KOPT-K1 (cell line): ENCODE results near the gene PRAME.
"Not testable (repeated sequence)": the region's sequence is repeated elsewhere in the genome, so short reads cannot be mapped to it uniquely, and the experiment has no call there.

Source experiments
- H3K27ac ChIP-seq: fragments of 200-600 bp; sonication (generic); 2 replicates; pipeline ENCODE4 v1.5.1; 2016; ENCODE audit warnings: antibody characterized with exemption, mild to moderate bottlenecking, low read depth, low read length; ENCODE audit not compliant: poor library complexity, severe bottlenecking
- H3K36me3 ChIP-seq: fragments of 200-600 bp; sonication (generic); 2 replicates; pipeline ENCODE4 v1.5.1; 2017; ENCODE audit warnings: antibody characterized with exemption, mild to moderate bottlenecking, low read length, moderate library complexity; ENCODE audit not compliant: insufficient read depth
- H3K9me3 ChIP-seq: fragments of 200-600 bp; sonication (generic); 2 replicates; pipeline ENCODE4 v1.5.1; 2017; ENCODE audit warnings: antibody characterized with exemption, low read length, mild to moderate bottlenecking; ENCODE audit not compliant: insufficient read depth, poor library complexity, severe bottlenecking

The PRAME gene

GRCh38 chr22:22590136-22590891 lies 31.2 kb upstream of the PRAME start:
- Histone ChIP-seq H3K27ac (no peak overlapping the region), H3K9me3 (no peaks in the 10 kb centered on the region), H3K36me3 (no peaks in the 10 kb centered on the region)

GRCh38 chr22:22588485-22589164 lies 29.6 kb upstream of the PRAME start:
- Histone ChIP-seq H3K27ac (no peak overlapping the region), H3K36me3 (no peaks in the 10 kb centered on the region), H3K9me3 (no peaks in the 10 kb centered on the region)

- no peak overlapping the region for H3K27ac ChIP-seq
- H3K36me3 ChIP-seq = no peaks in the 10 kb centered on the region
- H3K9me3 ChIP-seq = no peaks in the 10 kb centered on the region
Observed at GRCh38 chr22:22587577-22588188, 28.6 kb upstream of the PRAME start.

- H3K9me3 ChIP-seq = no peaks in the 10 kb centered on the region
- H3K27ac ChIP-seq = no peak overlapping the region
- no peaks in the 10 kb centered on the region for H3K36me3 ChIP-seq
Observed at GRCh38 chr22:22584722-22585121, 25.7 kb upstream of the PRAME start.

GRCh38 chr22:22583030-22583429 lies 24.0 kb upstream of the PRAME start:
- no peaks in the 10 kb centered on the region for H3K9me3 ChIP-seq
- H3K27ac ChIP-seq = no peak overlapping the region

GRCh38 chr22:22581524-22581923 lies 22.5 kb upstream of the PRAME start:
- H3K36me3 ChIP-seq, H3K27ac ChIP-seq, H3K9me3 ChIP-seq: not testable (repeated sequence)

More at GRCh38 chr22:22583030-22583429, 24.0 kb upstream of the PRAME start:
- no peaks in the 10 kb centered on the region for H3K36me3 ChIP-seq

GRCh38 chr22:22579869-22580604 lies 21.0 kb upstream of the PRAME start:
- H3K9me3 ChIP-seq = no peaks in the 10 kb centered on the region
- no peaks in the 10 kb centered on the region for H3K36me3 ChIP-seq
- H3K27ac ChIP-seq = no peak overlapping the region

- no peaks in the 10 kb centered on the region for H3K9me3 ChIP-seq
- no peaks in the 10 kb centered on the region for H3K36me3 ChIP-seq
- H3K27ac ChIP-seq = no peak overlapping the region
Observed at GRCh38 chr22:22578702-22579424, 19.8 kb upstream of the PRAME start.

- Histone ChIP-seq H3K36me3 (no peaks in the 10 kb centered on the region), H3K9me3 (no peaks in the 10 kb centered on the region), H3K27ac (no peak overlapping the region)
Observed at GRCh38 chr22:22576989-22577427, 17.9 kb upstream of the PRAME start.

- Histone ChIP-seq H3K9me3 (no peaks in the 10 kb centered on the region), H3K27ac (no peak overlapping the region), H3K36me3 (no peaks in the 10 kb centered on the region)
Observed at GRCh38 chr22:22576244-22576988, 17.4 kb upstream of the PRAME start.

- no peaks in the 10 kb centered on the region for H3K36me3 ChIP-seq
- H3K9me3 ChIP-seq = no peaks in the 10 kb centered on the region
- no peak overlapping the region for H3K27ac ChIP-seq
Observed at GRCh38 chr22:22574361-22574760, 15.3 kb upstream of the PRAME start.

GRCh38 chr22:22573047-22573889 lies 14.2 kb upstream of the PRAME start:
- Histone ChIP-seq H3K36me3 (no peaks in the 10 kb centered on the region), H3K27ac (no peak overlapping the region)

GRCh38 chr22:22571862-22572261 lies 12.8 kb upstream of the PRAME start:
- no peaks in the 10 kb centered on the region for H3K9me3 ChIP-seq
- H3K36me3 ChIP-seq = no peaks in the 10 kb centered on the region
- no peak overlapping the region for H3K27ac ChIP-seq

More at GRCh38 chr22:22573047-22573889, 14.2 kb upstream of the PRAME start:
- H3K9me3 ChIP-seq = no peaks in the 10 kb centered on the region
